ENCODE results near the gene AOPEP. TPM values are rescaled to one million over a fixed set of nuclear protein-coding genes. Genes with fewer than 3 reads are reported as not detected.

The AOPEP gene
- total RNA-seq, 4 donors from 2014 or later: 56.5 to 160 (median 103) TPM

DNA sequence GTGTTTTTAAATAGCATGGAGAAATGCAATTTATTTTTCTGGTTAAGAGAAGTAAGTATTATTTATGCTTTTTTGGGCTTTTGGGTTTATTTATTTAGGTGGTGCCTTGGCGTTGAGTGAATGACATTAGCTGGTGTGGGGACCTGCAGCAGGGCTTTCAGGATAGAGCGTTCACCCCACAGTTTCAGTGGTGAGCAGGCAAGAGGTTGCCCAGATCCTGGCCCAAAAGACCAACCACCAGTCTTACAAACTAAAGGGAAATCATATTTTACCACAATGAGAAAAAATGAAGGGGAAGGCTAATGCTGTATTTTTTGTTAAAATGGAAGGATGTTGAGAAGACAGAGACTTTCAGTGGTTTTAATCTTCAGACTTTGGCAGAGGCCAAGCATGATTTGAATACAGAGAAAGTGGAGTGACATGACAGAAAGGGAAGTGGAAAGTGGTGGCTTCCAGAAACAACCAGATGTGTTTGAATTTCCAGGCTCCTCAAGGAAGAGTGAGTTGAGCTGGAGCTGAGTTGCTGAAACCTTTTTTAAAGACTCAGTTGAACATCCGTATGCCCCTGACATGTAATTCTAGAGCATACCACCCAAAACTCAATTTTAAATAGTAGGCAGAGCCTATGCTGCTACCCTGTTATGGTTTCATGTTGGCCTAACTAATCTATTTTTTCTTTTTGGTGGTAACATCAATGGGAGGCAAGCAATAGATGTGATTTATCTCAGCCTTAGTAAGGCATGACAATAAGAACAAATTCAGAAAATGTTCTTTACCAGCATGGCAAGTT lies 94.8 kb downstream of the AOPEP start:
- DNase-seq: no peak
- in situ Hi-C loops (cut with MboI; ENCODE audit: low sequenced_read_pairs in 4 of 4) (no loop called here), intact Hi-C loops (cut with DNase I; ENCODE audit: low total_unique reads) (no loop called here)
- no peak for TF ChIP-seq POLR2A (IDR thresholded peaks at IDR 0.05)
- TF ChIP-seq CTCF (IDR thresholded peaks at IDR 0.05 in 4 of 5, conservative IDR thresholded peaks at IDR 0.05 in 1 of 5): no peak
- H3K36me3 ChIP-seq: no peaks in the 10 kb centered on the region
- peak overlapping the region in 1 of 4 donors; percentile 11 for H3K27ac ChIP-seq
- peaks cover 47 to 48% of the 10 kb centered on the region in 2 donors for H3K4me1 ChIP-seq
- no peaks in the 10 kb centered on the region for H3K9me3 ChIP-seq
- H3K4me3 ChIP-seq: no peak overlapping the region
- ATAC-seq: no peak
- H3K27me3 ChIP-seq: no peaks in the 10 kb centered on the region

GRCh38 chr9:94822273-94822672 lies 95.8 kb downstream of the AOPEP start:
- H3K4me3 ChIP-seq: no peak overlapping the region
- ATAC-seq (peak in 1 of 2 donors; percentile 41), DNase-seq (no peak)
- in situ Hi-C loops (cut with MboI; ENCODE audit: low sequenced_read_pairs in 4 of 4) (no loop called here), intact Hi-C loops (cut with DNase I; ENCODE audit: low total_unique reads) (no loop called here)
- H3K27ac ChIP-seq: peak overlapping the region; percentile 11 to 59 (median 36)
- H3K9me3 ChIP-seq: no peaks in the 10 kb centered on the region
- no peaks in the 10 kb centered on the region for H3K36me3 ChIP-seq
- H3K27me3 ChIP-seq: no peaks in the 10 kb centered on the region
- no peak for TF ChIP-seq POLR2A (IDR thresholded peaks at IDR 0.05)
- TF ChIP-seq CTCF (IDR thresholded peaks at IDR 0.05 in 4 of 5, conservative IDR thresholded peaks at IDR 0.05 in 1 of 5): no peak
- H3K4me1 ChIP-seq: peaks cover 54 to 58% of the 10 kb centered on the region in 2 donors

GRCh38 chr9:94823710-94824109 lies 97.2 kb downstream of the AOPEP start:
- Histone ChIP-seq H3K4me1 (peaks cover 61 to 65% of the 10 kb centered on the region in 2 donors), H3K4me3 (no peak overlapping the region), H3K9me3 (no peaks in the 10 kb centered on the region), H3K27me3 (no peaks in the 10 kb centered on the region), H3K36me3 (no peaks in the 10 kb centered on the region), H3K27ac (no peak overlapping the region)
- in situ Hi-C loops (cut with MboI; ENCODE audit: low sequenced_read_pairs in 4 of 4) (no loop called here), intact Hi-C loops (cut with DNase I; ENCODE audit: low total_unique reads) (no loop called here)
- no peak for ATAC-seq
- no peak for TF ChIP-seq POLR2A (IDR thresholded peaks at IDR 0.05)
- TF ChIP-seq CTCF (IDR thresholded peaks at IDR 0.05 in 4 of 5, conservative IDR thresholded peaks at IDR 0.05 in 1 of 5): no peak
- no peak for DNase-seq

DNA sequence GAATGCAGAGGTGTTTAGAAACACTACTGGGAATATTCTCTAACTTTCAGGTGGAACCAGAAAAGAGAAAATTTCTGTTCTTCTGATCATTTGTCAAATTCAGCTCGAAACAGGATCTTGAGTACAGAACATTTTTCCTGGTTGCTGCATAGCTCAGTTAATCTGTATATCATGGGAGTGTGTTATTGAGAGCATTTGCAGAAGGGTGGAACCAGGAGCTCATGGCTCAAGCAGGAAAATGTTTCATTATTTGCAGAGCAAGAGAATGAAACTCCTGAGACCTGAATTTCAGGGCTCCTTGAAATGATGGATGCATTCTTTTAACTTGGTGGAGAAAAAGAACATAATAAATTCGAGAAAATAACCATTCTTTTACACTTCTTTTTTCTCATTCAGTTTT lies 97.9 kb downstream of the AOPEP start:
- Histone ChIP-seq H3K4me3 (no peak overlapping the region), H3K4me1 (peaks cover 58 to 60% of the 10 kb centered on the region in 2 donors), H3K27ac (no peak overlapping the region), H3K36me3 (no peaks in the 10 kb centered on the region), H3K9me3 (no peaks in the 10 kb centered on the region), H3K27me3 (no peaks in the 10 kb centered on the region)
- in situ Hi-C loops (cut with MboI; ENCODE audit: low sequenced_read_pairs in 4 of 4) (no loop called here), intact Hi-C loops (cut with DNase I; ENCODE audit: low total_unique reads) (no loop called here)
- TF ChIP-seq CTCF (IDR thresholded peaks at IDR 0.05 in 4 of 5, conservative IDR thresholded peaks at IDR 0.05 in 1 of 5): no peak
- no peak for TF ChIP-seq POLR2A (IDR thresholded peaks at IDR 0.05)
- ATAC-seq (no peak), DNase-seq (no peak)
